ENCODE measurements around the gene MCU.
"Not testable (repeated sequence)": the region's sequence is repeated elsewhere in the genome, so short reads cannot be mapped to it uniquely, and the experiment has no call there.

The MCU gene

GRCh38 chr10:72852508-72852907, 160.6 kb downstream of the MCU start:
- DNase-seq: no peak

GRCh38 chr10:72855129-72855528, 163.2 kb downstream of the MCU start:
- DNase-seq: no peak

GRCh38 chr10:72855790-72856189, 163.8 kb downstream of the MCU start:
- DNase-seq: no peak

GRCh38 chr10:72858067-72858466, 166.1 kb downstream of the MCU start:
- no peak for DNase-seq

GRCh38 chr10:72862957-72863356, 171.0 kb downstream of the MCU start:
- DNase-seq: no peak

- DNase-seq: no peak
These were observed 183.5 kb downstream of the MCU start for GRCh38 chr10:72875250-72876055.

- no peak for DNase-seq
These were observed 187.3 kb downstream of the MCU start for GRCh38 chr10:72879245-72879644.

GRCh38 chr10:72881291-72881690, 189.3 kb downstream of the MCU start:
- DNase-seq: no peak

- DNase-seq: no peak
These were observed 191.9 kb downstream of the MCU start for GRCh38 chr10:72883861-72884260.

GRCh38 chr10:72885953-72886352, 194.0 kb downstream of the MCU start:
- no peak for DNase-seq

GRCh38 chr10:72886621-72887020, 194.7 kb downstream of the MCU start:
- DNase-seq: no peak

- no peak for DNase-seq
These were observed 195.1 kb downstream of the MCU start for GRCh38 chr10:72887043-72887442.

- no peak for DNase-seq
These were observed 196.3 kb downstream of the MCU start for GRCh38 chr10:72888151-72888638.

- no peak for DNase-seq
These were observed 197.5 kb downstream of the MCU start for GRCh38 chr10:72889391-72889831.

- no peak for DNase-seq
These were observed 198.1 kb downstream of the MCU start for GRCh38 chr10:72890086-72890485.

- DNase-seq: no peak
These were observed 201.3 kb downstream of the MCU start, which contains the start of gene OIT3 for GRCh38 chr10:72893136-72893798. TSS of gene OIT3 (plus strand) at chr10:72893739. CDS start at chr10:72893799, 60 bp downstream.

- no peak for DNase-seq
These were observed 203.4 kb downstream of the MCU start for GRCh38 chr10:72895236-72895850.

- no peak for DNase-seq
These were observed 206.7 kb downstream of the MCU start for GRCh38 chr10:72898616-72899015.

- no peak for DNase-seq
These were observed 207.6 kb downstream of the MCU start for GRCh38 chr10:72899545-72899944.

- not testable (repeated sequence) for DNase-seq
These were observed 212.1 kb downstream of the MCU start for GRCh38 chr10:72903941-72904446.

GRCh38 chr10:72904806-72905205, 212.9 kb downstream of the MCU start:
- DNase-seq: no peak

GRCh38 chr10:72906446-72906845, 214.5 kb downstream of the MCU start:
- no peak for DNase-seq

GRCh38 chr10:72910705-72911104, 218.8 kb downstream of the MCU start:
- no peak for DNase-seq

Data from stimulated activated CD4-positive, alpha-beta T cell treated with anti-CD3 and anti-CD28 coated beads, Interleukin-4, amount 100 ng/mL, for 1 hour (primary cell).